H1 (cell line): ENCODE results near the gene RAD51B. TPM values are rescaled to one million over a fixed set of nuclear protein-coding genes. Genes with fewer than 3 reads are reported as not detected.

Experiments used
- CTCF ChIA-PET: fragments of 300-600 bp; sonication (Branson Sonifier 250); formaldehyde crosslinking; loops from one replicate; lab custom pipeline; 2021; ENCODE audit not compliant: partially characterized antibody; lab: Charles Lee
- POLR2A ChIA-PET: fragments of 300-600 bp; sonication (Branson Sonifier 250); formaldehyde crosslinking; loops from one replicate; lab custom pipeline; 2021; ENCODE audit warnings: inconsistent platforms; ENCODE audit not compliant: partially characterized antibody; lab: Charles Lee
- DNase-seq, 2 experiments: peaks; one replicate each; pipeline versions ENCODE4 v3.0.0 to v3.0.0-alpha.2; 2010 to 2022; ENCODE audit warnings: low spot score in 2 of 2, low read depth in 1 of 2, mixed read lengths in 1 of 2
- FAIRE-seq: peaks from 2 replicates; lab custom pipeline; 2011; peaks lifted over from hg19 to GRCh38; lab: Jason Lieb, UNC
- H2AFZ ChIP-seq: 2 replicates; pipeline ENCODE4 v1.8.1; 2012; ENCODE audit warnings: low read length, inconsistent platforms
- H2AK5ac ChIP-seq: 2 replicates; pipeline ENCODE4 v1.6.1; 2013; ENCODE audit warnings: low read depth, low read length
- H2BK120ac ChIP-seq: replicated peaks from 2 replicates; pipeline ENCODE3; 2013; ENCODE audit warnings: low read depth, low read length, inconsistent platforms
- H2BK12ac ChIP-seq: 2 replicates; pipeline ENCODE4 v1.6.1; 2013; ENCODE audit warnings: low read depth, low read length
- H2BK15ac ChIP-seq: 2 replicates; pipeline ENCODE4 v1.6.1; 2013; ENCODE audit warnings: low read length
- H2BK20ac ChIP-seq: 2 replicates; pipeline ENCODE4 v1.6.1; 2013; ENCODE audit warnings: low read length
- H2BK5ac ChIP-seq: 2 replicates; pipeline ENCODE4 v1.6.1; 2013; ENCODE audit warnings: low read depth, low read length
- H3K14ac ChIP-seq: 2 replicates; pipeline ENCODE4 v1.6.1; 2013; ENCODE audit warnings: inconsistent platforms; ENCODE audit not compliant: insufficient read length
- H3K18ac ChIP-seq: 2 replicates; pipeline ENCODE4 v1.6.1; 2013; ENCODE audit warnings: low read length; ENCODE audit errors: extremely low read depth
- H3K23ac ChIP-seq: 2 replicates; pipeline ENCODE4 v1.6.1; 2013; ENCODE audit warnings: inconsistent platforms; ENCODE audit not compliant: insufficient read length
- H3K23me2 ChIP-seq: 2 replicates; pipeline ENCODE4 v1.6.1; 2013; ENCODE audit warnings: low read depth, low read length
- H3K27ac ChIP-seq: 2 replicates; pipeline ENCODE4 v1.6.1; 2011; ENCODE audit warnings: low read depth, low read length, inconsistent platforms
- H3K27me3 ChIP-seq, 4 experiments: replicated peaks in 1 of 4; 1 replicate in 1 of 4; 2 replicates in 3 of 4; pipeline versions ENCODE4 v1.6.1 to v1.8.1; 2011 to 2013; ENCODE audit warnings: low read length in 3 of 4, mild to moderate bottlenecking in 3 of 4, inconsistent platforms in 2 of 4, mixed read lengths in 2 of 4, moderate library complexity in 1 of 4; ENCODE audit not compliant: control insufficient read depth in 3 of 4, insufficient read depth in 3 of 4; ENCODE audit errors: extremely low read depth in 1 of 4
- H3K36me3 ChIP-seq, 4 experiments: 2 replicates each; pipeline versions ENCODE4 v1.6.1 to v1.8.1; 2011 to 2013; ENCODE audit warnings: mild to moderate bottlenecking in 4 of 4, low read length in 3 of 4, moderate library complexity in 2 of 4, control low read depth in 1 of 4, inconsistent platforms in 1 of 4; ENCODE audit not compliant: insufficient read depth in 4 of 4, control insufficient read depth in 2 of 4
- H3K4ac ChIP-seq: replicated peaks from 2 replicates; pipeline ENCODE3; 2013; ENCODE audit warnings: low read length, low read depth, mixed read lengths, inconsistent platforms; ENCODE audit not compliant: insufficient read length
- H3K4me1 ChIP-seq, 4 experiments: replicated peaks in 1 of 4; 1 replicate in 1 of 4; 2 replicates in 3 of 4; pipeline versions ENCODE4 v1.6.1 to v1.8.1; 2011 to 2013; ENCODE audit warnings: low read length in 3 of 4, inconsistent platforms in 2 of 4, mixed read lengths in 1 of 4; ENCODE audit not compliant: insufficient read depth in 4 of 4, control insufficient read depth in 3 of 4
- H3K4me2 ChIP-seq, 2 experiments: 2 replicates each; pipeline versions ENCODE4 v1.6.1 to v1.8.1; 2011 to 2013; ENCODE audit warnings: low read depth in 2 of 2, low read length in 2 of 2, control low read depth in 1 of 2, inconsistent platforms in 1 of 2, mild to moderate bottlenecking in 1 of 2; ENCODE audit not compliant: insufficient read depth in 1 of 2
- H3K4me3 ChIP-seq, 4 experiments: fragments of 200-600, 300-600 bp in 1 of 4; sonication (generic), shearing (Covaris generic), sonication (Bioruptor Twin) in 1 of 4; 2 replicates each; pipeline versions ENCODE4 v1.5.1 to v1.8.1; 2011 to 2016; ENCODE audit warnings: low read length in 4 of 4, low read depth in 3 of 4, control low read depth in 2 of 4, inconsistent platforms in 2 of 4, mild to moderate bottlenecking in 2 of 4, mixed read lengths in 1 of 4, moderate library complexity in 1 of 4; ENCODE audit not compliant: insufficient read depth in 2 of 4; ENCODE audit errors: extremely low read depth in 1 of 4
- H3K56ac ChIP-seq: replicated peaks from 2 replicates; pipeline ENCODE3; 2013; ENCODE audit warnings: low read depth, mild to moderate bottlenecking, mixed read lengths, low read length, inconsistent platforms; ENCODE audit not compliant: insufficient read length
- H3K79me1 ChIP-seq: 2 replicates; pipeline ENCODE4 v1.6.1; 2013; ENCODE audit warnings: low read depth, low read length, control low read depth
- H3K79me2 ChIP-seq, 2 experiments: 2 replicates each; pipeline versions ENCODE4 v1.6.1 to v1.8.1; 2012 to 2013; ENCODE audit warnings: low read length in 2 of 2, mild to moderate bottlenecking in 2 of 2, inconsistent platforms in 1 of 2; ENCODE audit not compliant: insufficient read depth in 2 of 2, control insufficient read depth in 1 of 2
- H3K9ac ChIP-seq, 4 experiments: replicated peaks in 1 of 4; 1 replicate in 1 of 4; 2 replicates in 3 of 4; pipeline versions ENCODE4 v1.6.1 to v1.8.1; 2011 to 2013; ENCODE audit warnings: low read depth in 3 of 4, low read length in 3 of 4, control low read depth in 2 of 4, mild to moderate bottlenecking in 2 of 4, moderate library complexity in 2 of 4, inconsistent platforms in 1 of 4; ENCODE audit errors: extremely low read depth in 1 of 4
- H3K9me3 ChIP-seq, 2 experiments: 2 replicates each; pipeline versions ENCODE4 v1.6.1 to v1.8.1; 2012 to 2013; ENCODE audit warnings: mild to moderate bottlenecking in 2 of 2, moderate library complexity in 2 of 2, control low read depth in 1 of 2, inconsistent platforms in 1 of 2, low read depth in 1 of 2, low read length in 1 of 2, mixed read lengths in 1 of 2; ENCODE audit not compliant: insufficient read depth in 2 of 2
- H4K20me1 ChIP-seq, 2 experiments: replicated peaks in 1 of 2; 2 replicates each; pipeline versions ENCODE3 to v1.8.1; 2011 to 2013; ENCODE audit warnings: inconsistent platforms in 2 of 2, low read length in 2 of 2, mild to moderate bottlenecking in 1 of 2; ENCODE audit not compliant: insufficient read depth in 2 of 2, control insufficient read depth in 1 of 2
- H4K5ac ChIP-seq: 2 replicates; pipeline ENCODE4 v1.6.1; 2013; ENCODE audit warnings: low read length, low read depth, mixed read lengths, inconsistent platforms; ENCODE audit not compliant: insufficient read length
- H4K8ac ChIP-seq: 2 replicates; pipeline ENCODE4 v1.8.0; 2013; ENCODE audit warnings: mild to moderate bottlenecking, moderate library complexity, low read length, inconsistent platforms; ENCODE audit not compliant: insufficient read depth; ENCODE audit errors: extremely low read depth
- H4K91ac ChIP-seq: replicated peaks from 2 replicates; pipeline ENCODE3; 2013; ENCODE audit warnings: low read length, mixed read lengths, inconsistent platforms; ENCODE audit not compliant: insufficient read length
- ASH2L ChIP-seq: fragments of 200-600, 300-600 bp; sonication (generic); IDR thresholded peaks from one replicate; pipeline ENCODE4 v1.7.1; 2017; ENCODE audit warnings: low read length
- CEBPB ChIP-seq: IDR thresholded peaks from 2 replicates; pipeline ENCODE4 v1.6.1; 2012; ENCODE audit warnings: low read depth, low read length
- EP300 ChIP-seq, 2 experiments: IDR thresholded peaks; 1 replicate in 1 of 2; 2 replicates in 1 of 2; pipeline ENCODE4 v1.6.1; 2011 to 2012; ENCODE audit warnings: low read depth in 2 of 2, low read length in 2 of 2, mild to moderate bottlenecking in 2 of 2, borderline replicate concordance in 1 of 2, inconsistent platforms in 1 of 2, moderate library complexity in 1 of 2
- KDM4A ChIP-seq: IDR thresholded peaks from one replicate; pipeline ENCODE4 v1.7.1; 2012; ENCODE audit warnings: low read depth, mild to moderate bottlenecking, moderate library complexity, low read length, inconsistent platforms; ENCODE audit not compliant: severe bottlenecking
- NRF1 ChIP-seq: IDR thresholded peaks from 2 replicates; pipeline ENCODE4 v1.6.1; 2011; ENCODE audit warnings: mild to moderate bottlenecking, low read depth, low read length, improper control_type of control experiment
- POLR2A ChIP-seq, 2 experiments: IDR thresholded peaks; 1 replicate in 1 of 2; 2 replicates in 1 of 2; pipeline ENCODE4 v1.6.1; 2011; ENCODE audit warnings: low read depth in 2 of 2, low read length in 2 of 2, mild to moderate bottlenecking in 2 of 2; ENCODE audit errors: control extremely low read depth in 1 of 2
- POU5F1 ChIP-seq: IDR thresholded peaks from 2 replicates; pipeline ENCODE4 v1.6.1; 2011; ENCODE audit warnings: low read depth, mild to moderate bottlenecking, low read length, moderate library complexity
- RNF2 ChIP-seq: fragments of 200-900, 300-1000 bp; sonication (generic); IDR thresholded peaks from 2 replicates; pipeline ENCODE4 v1.7.1; 2016; ENCODE audit warnings: borderline replicate concordance, low read depth, mild to moderate bottlenecking, antibody characterized with exemption, low read length; ENCODE audit not compliant: poor library complexity, severe bottlenecking; ENCODE audit errors: missing control alignments
- TAF7 ChIP-seq: optimal IDR thresholded peaks from 2 replicates; pipeline ENCODE3; 2011; ENCODE audit warnings: low read depth, mild to moderate bottlenecking, inconsistent platforms, low read length, moderate library complexity, borderline replicate concordance
- WGBS, 2 experiments: shearing (Covaris generic) in 1 of 2; methylation state at CpG; one replicate each; pipeline versions ENCODE4 v1.1.6 to v1.1.7; 2013 to 2015; ENCODE audit warnings: low lambda C conversion rate in 2 of 2, mixed read lengths in 2 of 2, inconsistent platforms in 1 of 2, low coverage in 1 of 2, missing lambda C conversion rate in 1 of 2; ENCODE audit not compliant: insufficient replicate concordance in 2 of 2, insufficient coverage in 1 of 2, insufficient read length in 1 of 2; ENCODE audit errors: extremely low coverage in 1 of 2, missing lambda C conversion rate in 1 of 2; 5-methylcytosine and 5-hydroxymethylcytosine counted together
- polyA plus RNA-seq, 7 experiments: library from polyadenylated mRNA; depleted of rRNA in 3 of 7; stranded (reverse) in 5 of 7; unstranded in 2 of 7; fragments of >200 nt in 5 of 7; fragments of 200-250 nt in 2 of 7; gene quantifications; 1 replicate in 5 of 7; 2 replicates in 1 of 7; 4 replicates in 1 of 7; pipeline versions ENCODE4 v1.2.1 to v1.2.3, GENCODE V29; 2011 to 2013; ENCODE audit warnings: missing spikeins in 2 of 7, mixed read lengths in 2 of 7
- total RNA-seq: library from RNA; stranded (reverse); fragmentation: NEBNext Ultra II Directional; extraction: Animal tissue kit (Norgen Biotek cat#: 25700); gene quantifications from 2 replicates; pipeline ENCODE4 v1.2.1, GENCODE V29; 2021
- TF ChIP-seq, protein P1 (sequence below): IDR thresholded peaks from 2 replicates; pipeline ENCODE4 v1.6.1; 2011; ENCODE audit warnings: low read depth, mild to moderate bottlenecking, low read length; ENCODE audit not compliant: insufficient read depth
- TF ChIP-seq, protein P2 (sequence below): IDR thresholded peaks from 2 replicates; pipeline ENCODE4 v1.6.1; 2012; ENCODE audit warnings: inconsistent platforms
- TF ChIP-seq, protein P3 (sequence below): IDR thresholded peaks from 2 replicates; pipeline ENCODE4 v1.6.1; 2012; ENCODE audit warnings: inconsistent platforms

The RAD51B gene
- total and polyA plus RNA-seq, 2 of the 8 experiments (the other 6 are each of a cell fraction or from before 2014, with no cell fraction given) = 3.9 to 14.9 TPM

DNA sequence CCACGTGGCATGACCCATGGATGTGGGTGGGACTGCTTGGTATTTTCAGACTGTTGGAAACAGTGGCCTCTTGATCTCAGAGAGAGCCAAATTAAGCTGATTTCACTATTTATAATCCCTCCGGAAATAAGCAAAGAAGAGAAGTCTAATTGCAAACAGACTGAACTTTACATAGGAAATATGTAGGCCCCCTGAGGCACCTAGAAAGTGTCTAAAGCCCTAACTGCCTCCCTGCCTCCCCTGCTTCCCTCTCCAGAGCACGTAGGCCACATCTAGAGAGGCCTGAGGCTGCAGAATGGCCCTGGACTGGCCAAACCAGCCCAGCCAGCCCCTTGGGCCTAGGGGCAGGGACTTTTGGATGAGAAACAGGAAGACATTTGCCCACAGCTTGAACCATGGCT, 849.5 kb downstream of the RAD51B start:
- no peak overlapping the region for H3K27ac ChIP-seq
- WGBS, 2 experiments = 80% methylated on average over 3 of the region's 3 CpGs; no CpG with 5 or more reads in 1 of the 2 experiments
- H3K4ac ChIP-seq = no peak overlapping the region
- no peaks in the 10 kb centered on the region for H3K36me3 ChIP-seq
- H3K4me1 ChIP-seq = no peaks in the 10 kb centered on the region; a peak in 1 of 7 replicates
- no peak overlapping the region for H4K8ac ChIP-seq
- no peak overlapping the region for H4K91ac ChIP-seq
- no peak overlapping the region for H2BK20ac ChIP-seq
- no peak overlapping the region for H4K5ac ChIP-seq
- H2BK5ac ChIP-seq = no peak overlapping the region
- no peak overlapping the region for H2BK15ac ChIP-seq
- no peak for FAIRE-seq
- H3K27me3 ChIP-seq = no peaks in the 10 kb centered on the region
- no peak overlapping the region for H3K9ac ChIP-seq
- H3K56ac ChIP-seq = no peak overlapping the region
- H2AFZ ChIP-seq = no peak overlapping the region
- no peak for DNase-seq
- no peak overlapping the region for H3K23ac ChIP-seq
- no peak overlapping the region for H3K18ac ChIP-seq
- CTCF ChIA-PET = interaction anchor here (0.6 to 1.5 kb wide), 4 partner anchors 14 to 129 kb away, joined by 3 to 4 read pairs (median 3); no protein-coding TSS in a partner anchor
- no peak overlapping the region for H2BK12ac ChIP-seq
- H2BK120ac ChIP-seq = no peak overlapping the region
- no peak overlapping the region for H3K4me2 ChIP-seq
- H3K4me3 ChIP-seq = no peak overlapping the region
- no peak overlapping the region for H2AK5ac ChIP-seq
- H3K14ac ChIP-seq = no peak overlapping the region
- POLR2A ChIA-PET = no interaction called here
- no peaks in the 10 kb centered on the region for H4K20me1 ChIP-seq
- no peaks in the 10 kb centered on the region for H3K79me1 ChIP-seq
- H3K9me3 ChIP-seq = no peaks in the 10 kb centered on the region; a peak in 1 of 4 replicates
- H3K23me2 ChIP-seq = no peaks in the 10 kb centered on the region; the same call in 1 of the 2 replicates
- no peaks in the 10 kb centered on the region; a peak in 1 of 4 replicates for H3K79me2 ChIP-seq
- TF ChIP-seq TAF7 (no peak), KDM4A (no peak), NRF1 (no peak), EP300 (IDR thresholded peaks at IDR 0.05; ENCODE audit: borderline replicate concordance in 1 of 2, low read depth in 2 of 2, low read length in 2 of 2) (no peak), CEBPB (no peak), ASH2L (no peak), POLR2A (IDR thresholded peaks at IDR 0.05; ENCODE audit: control extremely low read depth in 1 of 2, low read depth in 2 of 2, low read length in 2 of 2) (no peak), RNF2 (no peak), POU5F1 (no peak)
- TF ChIP-seq, protein P1, sequence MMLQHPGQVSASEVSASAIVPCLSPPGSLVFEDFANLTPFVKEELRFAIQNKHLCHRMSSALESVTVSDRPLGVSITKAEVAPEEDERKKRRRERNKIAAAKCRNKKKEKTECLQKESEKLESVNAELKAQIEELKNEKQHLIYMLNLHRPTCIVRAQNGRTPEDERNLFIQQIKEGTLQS = no peak
- TF ChIP-seq, protein P2, sequence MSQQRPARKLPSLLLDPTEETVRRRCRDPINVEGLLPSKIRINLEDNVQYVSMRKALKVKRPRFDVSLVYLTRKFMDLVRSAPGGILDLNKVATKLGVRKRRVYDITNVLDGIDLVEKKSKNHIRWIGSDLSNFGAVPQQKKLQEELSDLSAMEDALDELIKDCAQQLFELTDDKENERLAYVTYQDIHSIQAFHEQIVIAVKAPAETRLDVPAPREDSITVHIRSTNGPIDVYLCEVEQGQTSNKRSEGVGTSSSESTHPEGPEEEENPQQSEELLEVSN = no peak
- TF ChIP-seq, protein P3, sequence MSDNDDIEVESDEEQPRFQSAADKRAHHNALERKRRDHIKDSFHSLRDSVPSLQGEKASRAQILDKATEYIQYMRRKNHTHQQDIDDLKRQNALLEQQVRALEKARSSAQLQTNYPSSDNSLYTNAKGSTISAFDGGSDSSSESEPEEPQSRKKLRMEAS = no peak
